ENCODE data around the gene IL21R.

- TF ChIP-seq CTCF (IDR thresholded peaks at IDR 0.05) (no peak), ZFX (IDR thresholded peaks at IDR 0.05; ENCODE audit: borderline replicate concordance) (no peak)
These were observed 27.7 kb upstream of the IL21R start for GRCh38 chr16:27374221-27374803.
